K562 (cell line): ENCODE results near the gene COL15A1. TPM values are rescaled to one million over a fixed set of nuclear protein-coding genes. Genes with fewer than 3 reads are reported as not detected.

Experiments
- ARID4B ChIP-seq: sonication (generic); formaldehyde crosslinking; IDR thresholded peaks from 2 replicates; pipeline ENCODE4 v1.8.0; 2022; ENCODE audit warnings: mild to moderate bottlenecking, missing genetic modification reagents
- ETV1 ChIP-seq: fragments of 450-650 bp; conservative IDR thresholded peaks from 2 replicates; pipeline ENCODE4 v1.6.1; 2016; ENCODE audit warnings: missing genetic modification characterization, control low read depth, low read depth, missing compliant biosample characterization
- HOXB6 ChIP-seq: fragments of 250-450 bp; sonication (Bioruptor Pico); IDR thresholded peaks from 2 replicates; pipeline ENCODE4 v1.5.1; 2022; ENCODE audit warnings: mild to moderate bottlenecking, borderline replicate concordance
- RFX7 ChIP-seq: fragments of 250-450 bp; sonication (Bioruptor Pico); IDR thresholded peaks from 2 replicates; pipeline ENCODE4 v1.5.1; 2021; ENCODE audit warnings: mild to moderate bottlenecking
- ZNF431 ChIP-seq: sonication (generic); formaldehyde crosslinking; IDR thresholded peaks from 2 replicates; pipeline ENCODE4 v1.8.0; 2022; ENCODE audit warnings: mild to moderate bottlenecking, missing genetic modification reagents
- polyA plus RNA-seq, 8 experiments: library from polyadenylated mRNA; depleted of rRNA in 4 of 8; stranded (reverse) in 5 of 8; unstranded in 3 of 8; fragments of >200 nt; fragmentation: Nextera tagmentation in 2 of 8; fragmentation: Illumina TruSeq in 1 of 8; extraction: Ambion mirVana in 2 of 8; extraction: Trizol in 1 of 8; gene quantifications; 2 replicates each; pipeline versions ENCODE4 v1.2.1 to v1.2.3, GENCODE V29; 2011 to 2014; ENCODE audit warnings: inconsistent platforms in 1 of 8, missing spikeins in 1 of 8
- total RNA-seq, 7 experiments: library from RNA; depleted of rRNA in 6 of 7; stranded (reverse); fragments of >200 nt in 6 of 7; fragmentation: Illumina TruSeq in 2 of 7; extraction: Trizol in 2 of 7; gene quantifications; 2 replicates each; pipeline versions ENCODE4 v1.2.1 to v1.2.3, GENCODE V29; 2011 to 2021; ENCODE audit warnings: low replicate concordance in 1 of 7
- TF ChIP-seq, protein P1 (sequence below), 2 experiments: fragments of 450-650 bp; IDR thresholded peaks; 2 replicates each; pipeline ENCODE4 v1.6.1; 2016; ENCODE audit warnings: mild to moderate bottlenecking in 2 of 2, borderline replicate concordance in 1 of 2, low read depth in 1 of 2, moderate library complexity in 1 of 2

COL15A1 gene
- total and polyA plus RNA-seq, 9 of the 15 experiments (the other 6 are each of a cell fraction or from before 2014, with no cell fraction given): 0.46 to 5.1 (median 2.6) TPM

GRCh38 chr9:98931600-98932389 lies 11.9 kb upstream of the COL15A1 start (continued):
- TF ChIP-seq, protein P1, sequence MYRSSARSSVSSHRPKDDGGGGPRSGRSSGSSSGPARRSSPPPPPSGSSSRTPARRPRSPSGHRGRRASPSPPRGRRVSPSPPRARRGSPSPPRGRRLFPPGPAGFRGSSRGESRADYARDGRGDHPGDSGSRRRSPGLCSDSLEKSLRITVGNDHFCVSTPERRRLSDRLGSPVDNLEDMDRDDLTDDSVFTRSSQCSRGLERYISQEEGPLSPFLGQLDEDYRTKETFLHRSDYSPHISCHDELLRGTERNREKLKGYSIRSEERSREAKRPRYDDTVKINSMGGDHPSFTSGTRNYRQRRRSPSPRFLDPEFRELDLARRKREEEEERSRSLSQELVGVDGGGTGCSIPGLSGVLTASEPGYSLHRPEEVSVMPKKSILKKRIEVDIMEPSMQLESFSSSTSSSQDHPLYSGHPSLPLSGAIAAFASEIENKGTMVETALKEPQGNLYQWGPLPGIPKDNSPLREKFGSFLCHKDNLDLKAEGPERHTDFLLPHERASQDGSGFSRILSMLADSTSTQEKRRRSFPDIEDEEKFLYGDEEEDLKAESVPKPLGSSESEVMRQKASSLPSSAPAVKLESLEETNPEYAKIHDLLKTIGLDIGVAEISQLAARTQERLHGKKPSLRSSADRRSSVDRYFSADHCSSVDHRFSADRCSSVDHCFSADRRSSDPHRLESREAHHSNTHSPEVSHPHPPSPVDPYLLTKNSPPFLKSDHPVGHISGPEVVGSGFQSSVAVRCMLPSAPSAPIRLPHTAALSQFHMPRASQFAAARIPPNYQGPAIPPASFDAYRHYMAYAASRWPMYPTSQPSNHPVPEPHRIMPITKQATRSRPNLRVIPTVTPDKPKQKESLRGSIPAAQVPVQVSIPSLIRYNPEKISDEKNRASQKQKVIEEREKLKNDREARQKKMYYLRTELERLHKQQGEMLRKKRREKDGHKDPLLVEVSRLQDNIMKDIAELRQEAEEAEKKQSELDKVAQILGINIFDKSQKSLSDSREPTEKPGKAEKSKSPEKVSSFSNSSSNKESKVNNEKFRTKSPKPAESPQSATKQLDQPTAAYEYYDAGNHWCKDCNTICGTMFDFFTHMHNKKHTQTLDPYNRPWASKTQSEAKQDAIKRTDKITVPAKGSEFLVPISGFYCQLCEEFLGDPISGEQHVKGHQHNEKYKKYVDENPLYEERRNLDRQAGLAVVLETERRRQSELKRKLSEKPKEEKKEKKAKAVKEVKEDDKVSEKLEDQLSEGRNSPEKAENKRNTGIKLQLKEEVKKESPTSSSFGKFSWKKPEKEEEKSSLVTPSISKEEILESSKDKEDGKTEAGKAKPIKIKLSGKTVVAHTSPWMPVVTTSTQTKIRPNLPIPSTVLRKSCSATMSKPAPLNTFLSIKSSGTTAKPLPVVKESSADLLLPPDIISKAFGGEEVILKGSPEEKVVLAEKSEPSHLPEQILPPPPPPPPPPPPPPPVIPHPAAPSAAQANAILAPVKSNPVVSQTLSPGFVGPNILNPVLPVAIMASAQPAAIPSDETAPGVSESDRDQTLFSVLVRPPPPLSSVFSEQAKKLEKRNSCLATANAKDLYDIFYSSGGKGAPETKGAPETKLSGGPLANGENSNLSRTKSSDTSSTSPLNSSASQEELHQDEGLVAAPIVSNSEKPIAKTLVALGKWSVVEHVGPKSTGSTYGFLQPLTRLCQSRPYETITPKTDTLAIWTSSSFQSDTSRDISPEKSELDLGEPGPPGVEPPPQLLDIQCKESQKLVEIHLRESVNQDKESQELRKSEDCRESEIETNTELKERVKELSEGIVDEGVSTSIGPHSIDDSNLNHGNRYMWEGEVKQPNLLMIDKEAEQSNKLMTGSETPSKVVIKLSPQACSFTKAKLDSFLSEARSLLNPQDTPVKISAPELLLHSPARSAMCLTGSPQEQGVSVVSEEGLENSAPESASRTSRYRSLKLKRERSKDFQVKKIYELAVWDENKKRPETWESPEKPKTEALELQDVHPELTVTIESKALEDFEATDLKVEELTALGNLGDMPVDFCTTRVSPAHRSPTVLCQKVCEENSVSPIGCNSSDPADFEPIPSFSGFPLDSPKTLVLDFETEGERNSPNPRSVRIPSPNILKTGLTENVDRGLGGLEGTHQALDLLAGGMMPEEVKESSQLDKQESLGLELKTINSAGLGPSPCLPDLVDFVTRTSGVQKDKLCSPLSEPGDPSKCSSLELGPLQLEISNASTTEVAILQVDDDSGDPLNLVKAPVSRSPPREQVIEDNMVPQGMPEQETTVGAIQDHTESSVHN (IDR thresholded peaks at IDR 0.05; ENCODE audit: borderline replicate concordance in 1 of 2, low read depth in 1 of 2): no peak
- no peak for TF ChIP-seq ARID4B (CRISPR knock-in tag)
- no peak for TF ChIP-seq ZNF431 (CRISPR knock-in tag)
- no peak for TF ChIP-seq ETV1 (tag)
- TF ChIP-seq RFX7 (CRISPR knock-in tag): no peak
- no peak for TF ChIP-seq HOXB6 (CRISPR knock-in tag)
